HepG2 (cell line): ENCODE measurements around the gene CAMKMT. TPM values are rescaled to one million over a fixed set of nuclear protein-coding genes. Genes with fewer than 3 reads are reported as not detected.

Experiments
- ATAC-seq: fragments of 200-7000 bp; cut with Tn5 transposase; 3 replicates; pipeline ENCODE4 v1.9.1; 2020; ENCODE audit warnings: mild to moderate bottlenecking, moderate library complexity
- BruUV-seq: library from RNA; stranded (reverse); fragments of 400-500 nt; replicated peaks from 2 replicates; lab custom pipeline; 2021; lab: Mats Ljungman, UMichigan
- CTCF ChIA-PET: fragments of 300-600 bp; formaldehyde crosslinking; extraction: SDS; loops from one replicate; lab custom pipeline; 2021; ENCODE audit warnings: low total read pairs, inconsistent platforms, low intra/inter-chr PET ratio; lab: Yijun Ruan, JAX
- POLR2A ChIA-PET: fragments of 350-600 bp; sonication (Branson Sonifier 250); formaldehyde crosslinking; loops from one replicate; lab custom pipeline; 2020; ENCODE audit warnings: antibody characterized with exemption, inconsistent platforms; lab: Yijun Ruan, JAX
- DNase-seq: peaks from one replicate; pipeline ENCODE4 v3.0.0-alpha.2; 2015; ENCODE audit warnings: low spot score
- FAIRE-seq: peaks from 3 replicates; lab custom pipeline; 2011; peaks lifted over from hg19 to GRCh38; lab: Jason Lieb, UNC
- H2AFZ ChIP-seq: one replicate; pipeline ENCODE4 v1.6.1; 2011; ENCODE audit warnings: low read length, inconsistent platforms
- H3K27ac ChIP-seq: fragments of 300-600 bp; 3 replicates; pipeline ENCODE4 v1.8.0; 2011; ENCODE audit warnings: mixed run types, mild to moderate bottlenecking, mixed read lengths, low read length, inconsistent platforms; ENCODE audit not compliant: insufficient read depth; ENCODE audit errors: extremely low read length
- H3K27me3 ChIP-seq, 2 experiments: fragments of 200-600 bp in 1 of 2; 2 replicates in 1 of 2; 3 replicates in 1 of 2; pipeline versions ENCODE4 v1.6.0 to v1.8.0; 2011; ENCODE audit warnings: low read length in 2 of 2, mild to moderate bottlenecking in 2 of 2, moderate library complexity in 2 of 2, inconsistent platforms in 1 of 2; ENCODE audit not compliant: insufficient read depth in 2 of 2, control insufficient read depth in 1 of 2
- H3K36me3 ChIP-seq, 2 experiments: fragments of 200-600 bp in 1 of 2; replicated peaks in 1 of 2; 2 replicates in 1 of 2; 3 replicates in 1 of 2; pipeline versions ENCODE4 v1.5.1 to v1.8.0; 2011; ENCODE audit warnings: low read length in 2 of 2, inconsistent platforms in 1 of 2; ENCODE audit not compliant: insufficient read depth in 2 of 2, control insufficient read depth in 1 of 2
- H3K4me1 ChIP-seq: 2 replicates; pipeline ENCODE4 v1.5.1; 2012; ENCODE audit warnings: low read length, inconsistent platforms; ENCODE audit not compliant: insufficient read depth
- H3K4me2 ChIP-seq: 2 replicates; pipeline ENCODE4 v1.6.0; 2011; ENCODE audit warnings: low read depth, low read length, inconsistent platforms
- H3K4me3 ChIP-seq, 3 experiments: fragments of 200-600 bp in 1 of 3; sonication (generic), shearing (Covaris generic) in 1 of 3; replicated peaks in 1 of 3; 2 replicates each; pipeline ENCODE4 v1.5.1; 2011 to 2016; ENCODE audit warnings: low read length in 3 of 3, inconsistent platforms in 2 of 3, low read depth in 2 of 3, mild to moderate bottlenecking in 2 of 3, control low read depth in 1 of 3, mixed read lengths in 1 of 3; ENCODE audit not compliant: insufficient read depth in 1 of 3
- H3K79me2 ChIP-seq: one replicate; pipeline ENCODE4 v1.6.1; 2011; ENCODE audit warnings: low read length, inconsistent platforms; ENCODE audit not compliant: insufficient read depth
- H3K9ac ChIP-seq: 2 replicates; pipeline ENCODE4 v1.6.0; 2011; ENCODE audit warnings: mild to moderate bottlenecking, low read depth, low read length, inconsistent platforms; ENCODE audit not compliant: insufficient read depth
- H3K9me3 ChIP-seq: 2 replicates; pipeline ENCODE4 v1.5.1; 2012; ENCODE audit warnings: mild to moderate bottlenecking, low read length
- H4K20me1 ChIP-seq: 2 replicates; pipeline ENCODE4 v1.6.0; 2011; ENCODE audit warnings: inconsistent platforms, mild to moderate bottlenecking, low read length, moderate library complexity; ENCODE audit not compliant: insufficient read depth
- EZH2 ChIP-seq: conservative IDR thresholded peaks from 2 replicates; pipeline ENCODE4 v1.6.1; 2012; ENCODE audit warnings: mild to moderate bottlenecking, low read depth, low read length, moderate library complexity
- GABPB1 ChIP-seq: IDR thresholded peaks from 2 replicates; pipeline ENCODE4 v1.6.1; 2016; ENCODE audit warnings: mild to moderate bottlenecking, missing genetic modification reagents, moderate library complexity, missing compliant biosample characterization
- HCFC1 ChIP-seq: fragments of 150-350 bp; IDR thresholded peaks from 2 replicates; pipeline ENCODE4 v1.6.1; 2014; ENCODE audit warnings: low read depth, low read length
- HMG20B ChIP-seq: conservative IDR thresholded peaks from 2 replicates; pipeline ENCODE4 v1.6.1; 2016; ENCODE audit warnings: missing genetic modification reagents, missing compliant biosample characterization
- KDM3A ChIP-seq: IDR thresholded peaks from 2 replicates; pipeline ENCODE4 v1.6.1; 2018; ENCODE audit warnings: low read depth, missing compliant biosample characterization
- POLR2AphosphoS2 ChIP-seq: IDR thresholded peaks from 2 replicates; pipeline ENCODE4 v1.6.1; 2011; ENCODE audit warnings: low read depth, low read length, improper control_type of control experiment
- THYN1 ChIP-seq: sonication (generic); formaldehyde crosslinking; IDR thresholded peaks from 2 replicates; pipeline ENCODE4 v1.8.1; 2023; ENCODE audit warnings: low read depth, mild to moderate bottlenecking, moderate library complexity, missing genetic modification reagents, borderline replicate concordance
- ZFAT ChIP-seq: sonication (generic); formaldehyde crosslinking; conservative IDR thresholded peaks from 2 replicates; pipeline ENCODE4 v1.8.1; 2023; ENCODE audit warnings: missing genetic modification reagents, inconsistent platforms
- ZNF569 ChIP-seq: sonication (generic); formaldehyde crosslinking; IDR thresholded peaks from 2 replicates; pipeline ENCODE4 v1.5.0; 2020; ENCODE audit warnings: mild to moderate bottlenecking, missing genetic modification reagents, moderate library complexity, borderline replicate concordance
- ZNF879 ChIP-seq: sonication (generic); formaldehyde crosslinking; IDR thresholded peaks from 2 replicates; pipeline ENCODE4 v1.8.1; 2023; ENCODE audit warnings: missing genetic modification reagents
- WGBS: methylation state at CpG from one replicate; pipeline ENCODE4 v1.1.6; 2017; ENCODE audit warnings: low lambda C conversion rate; 5-methylcytosine and 5-hydroxymethylcytosine counted together
- in situ Hi-C: cut with HindIII; loops from 2 replicates; pipeline ENCODE4 v1.10.0; 2017; ENCODE audit warnings: low pct_unique_long_range_greater_than_20kb; ENCODE audit not compliant: extremely low pct_ligation_motif_present
- intact Hi-C: fragments of 100-400 bp; cut with micrococcal nuclease; formaldehyde crosslinking; loops from one replicate; pipeline ENCODE4 v1.10.0; 2022; ENCODE audit not compliant: unreplicated experiment
- polyA plus RNA-seq, 8 experiments: library from polyadenylated mRNA; depleted of rRNA in 3 of 8; stranded (reverse) in 7 of 8; unstranded in 1 of 8; fragments of >200 nt; fragmentation: Illumina TruSeq in 4 of 8; extraction: Trizol in 4 of 8; gene quantifications; 2 replicates each; pipeline versions ENCODE4 v1.2.1 to v1.2.3, GENCODE V29; 2011 to 2016; ENCODE audit warnings: low read depth in 4 of 8, missing spikeins in 1 of 8, mixed read lengths in 1 of 8; ENCODE audit not compliant: insufficient read depth in 1 of 8
- total RNA-seq, 5 experiments: library from RNA; depleted of rRNA; stranded (reverse); fragments of >200 nt; fragmentation: Illumina TruSeq; extraction: Trizol; gene quantifications; 2 replicates each; pipeline ENCODE4 v1.2.3, GENCODE V29; 2016; ENCODE audit warnings: low read depth in 1 of 5
- TF ChIP-seq, protein P1 (sequence below): sonication (generic); formaldehyde crosslinking; IDR thresholded peaks from 2 replicates; pipeline ENCODE4 v1.8.1; 2023; ENCODE audit warnings: missing genetic modification reagents, mild to moderate bottlenecking, borderline replicate concordance
- TF ChIP-seq, protein P2 (sequence below): IDR thresholded peaks from 2 replicates; pipeline ENCODE4 v1.6.1; 2018; ENCODE audit warnings: missing genetic modification reagents
- TF ChIP-seq, protein P3 (sequence below): sonication (generic); formaldehyde crosslinking; IDR thresholded peaks from 2 replicates; pipeline ENCODE4 v1.9.0; 2021; ENCODE audit warnings: missing genetic modification reagents, borderline replicate concordance

Gene CAMKMT
- total and polyA plus RNA-seq, 2 of the 13 experiments (the other 11 are each of a cell fraction or from before 2014, with no cell fraction given): 6.9 to 20.8 TPM

DNA sequence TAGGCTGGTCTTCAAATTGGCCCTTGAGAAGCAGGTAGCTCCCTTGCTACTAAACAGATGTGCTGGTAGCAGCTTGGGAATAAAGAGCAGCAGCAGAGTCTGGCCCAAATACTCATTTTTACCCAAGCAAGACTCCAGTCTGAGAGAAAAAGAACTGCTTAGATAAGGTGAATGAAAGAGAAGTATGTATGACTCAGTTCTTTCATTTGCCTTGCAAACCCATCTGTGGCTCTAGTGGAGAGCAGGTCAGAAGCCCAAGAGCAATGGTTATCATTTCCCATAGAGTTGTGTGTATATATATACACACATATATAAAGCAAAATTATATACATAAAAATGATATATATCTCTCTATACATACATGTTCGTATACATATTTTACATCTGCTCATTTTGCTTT lies 80.3 kb downstream of the CAMKMT start:
- no peak overlapping the region for H3K4me3 ChIP-seq
- WGBS: 96% methylated on average over 1 of the region's 1 CpG
- H3K4me2 ChIP-seq: no peak overlapping the region
- no TSS peak for BruUV-seq
- H2AFZ ChIP-seq: no peak overlapping the region
- intact Hi-C loops: no loop called here
- H3K9ac ChIP-seq: no peak overlapping the region
- no peak for TF ChIP-seq ZNF879 (CRISPR knock-in tag)
- no peak for TF ChIP-seq KDM3A
- no peak for TF ChIP-seq ZFAT (CRISPR knock-in tag)
- no peak for TF ChIP-seq HMG20B (CRISPR knock-in tag)
- no peak for TF ChIP-seq EZH2
- no peak for TF ChIP-seq THYN1 (CRISPR knock-in tag)
- TF ChIP-seq, protein P1, sequence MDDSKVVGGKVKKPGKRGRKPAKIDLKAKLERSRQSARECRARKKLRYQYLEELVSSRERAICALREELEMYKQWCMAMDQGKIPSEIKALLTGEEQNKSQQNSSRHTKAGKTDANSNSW: no peak
- no peak for TF ChIP-seq HCFC1
- no peak for TF ChIP-seq ZNF569 (CRISPR knock-in tag)
- TF ChIP-seq GABPB1 (CRISPR knock-in tag): no peak
- TF ChIP-seq POLR2AphosphoS2: no peak
- TF ChIP-seq, protein P2, sequence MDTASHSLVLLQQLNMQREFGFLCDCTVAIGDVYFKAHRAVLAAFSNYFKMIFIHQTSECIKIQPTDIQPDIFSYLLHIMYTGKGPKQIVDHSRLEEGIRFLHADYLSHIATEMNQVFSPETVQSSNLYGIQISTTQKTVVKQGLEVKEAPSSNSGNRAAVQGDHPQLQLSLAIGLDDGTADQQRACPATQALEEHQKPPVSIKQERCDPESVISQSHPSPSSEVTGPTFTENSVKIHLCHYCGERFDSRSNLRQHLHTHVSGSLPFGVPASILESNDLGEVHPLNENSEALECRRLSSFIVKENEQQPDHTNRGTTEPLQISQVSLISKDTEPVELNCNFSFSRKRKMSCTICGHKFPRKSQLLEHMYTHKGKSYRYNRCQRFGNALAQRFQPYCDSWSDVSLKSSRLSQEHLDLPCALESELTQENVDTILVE (CRISPR knock-in tag): no peak
- TF ChIP-seq, protein P3, sequence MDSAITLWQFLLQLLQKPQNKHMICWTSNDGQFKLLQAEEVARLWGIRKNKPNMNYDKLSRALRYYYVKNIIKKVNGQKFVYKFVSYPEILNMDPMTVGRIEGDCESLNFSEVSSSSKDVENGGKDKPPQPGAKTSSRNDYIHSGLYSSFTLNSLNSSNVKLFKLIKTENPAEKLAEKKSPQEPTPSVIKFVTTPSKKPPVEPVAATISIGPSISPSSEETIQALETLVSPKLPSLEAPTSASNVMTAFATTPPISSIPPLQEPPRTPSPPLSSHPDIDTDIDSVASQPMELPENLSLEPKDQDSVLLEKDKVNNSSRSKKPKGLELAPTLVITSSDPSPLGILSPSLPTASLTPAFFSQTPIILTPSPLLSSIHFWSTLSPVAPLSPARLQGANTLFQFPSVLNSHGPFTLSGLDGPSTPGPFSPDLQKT (CRISPR knock-in tag): no peak
- TF ChIP-seq, all 625 proteins: peak for 0
- no peaks in the 10 kb centered on the region for H3K27me3 ChIP-seq
- H3K79me2 ChIP-seq: no peaks in the 10 kb centered on the region
- ChIA-PET POLR2A (no interaction called here), CTCF (no interaction called here)
- DNase-seq (no peak), FAIRE-seq (no peak), ATAC-seq (no peak)
- H3K27ac ChIP-seq: no peak overlapping the region
- no peaks in the 10 kb centered on the region for H3K9me3 ChIP-seq
- no peaks in the 10 kb centered on the region for H4K20me1 ChIP-seq
- in situ Hi-C loops: no loop called here
- no peaks in the 10 kb centered on the region for H3K36me3 ChIP-seq
- no peaks in the 10 kb centered on the region for H3K4me1 ChIP-seq
